Keratinocyte (primary cell): ENCODE measurements around the gene PDE6A. TPM values are rescaled to one million over a fixed set of nuclear protein-coding genes. Genes with fewer than 3 reads are reported as not detected.

ENCODE experiments used
- DNase-seq: peaks from one replicate; pipeline ENCODE4 v3.0.0-alpha.2; 2011; ENCODE audit warnings: low read depth, missing footprints, low spot score
- FAIRE-seq: peaks from 2 replicates; lab custom pipeline; 2011; peaks lifted over from hg19 to GRCh38; lab: Jason Lieb, UNC
- H2AFZ ChIP-seq: 2 replicates; pipeline ENCODE4 v1.6.0; 2012; ENCODE audit warnings: low read length, control low read depth, inconsistent platforms; ENCODE audit not compliant: control insufficient read depth
- H3K27ac ChIP-seq: 2 replicates; pipeline ENCODE4 v1.5.1; 2011; ENCODE audit warnings: low read length; ENCODE audit not compliant: control insufficient read depth, insufficient read depth
- H3K27me3 ChIP-seq: 3 replicates; pipeline ENCODE4 v1.6.0; 2011; ENCODE audit warnings: low read length; ENCODE audit not compliant: control insufficient read depth, insufficient read depth; ENCODE audit errors: extremely low read depth
- H3K36me3 ChIP-seq, 2 experiments: 2 replicates in 1 of 2; 3 replicates in 1 of 2; pipeline ENCODE4 v1.5.1; 2011; ENCODE audit warnings: low read length in 2 of 2, mild to moderate bottlenecking in 1 of 2; ENCODE audit not compliant: control insufficient read depth in 2 of 2, insufficient read depth in 2 of 2; ENCODE audit errors: extremely low read depth in 1 of 2
- H3K4me1 ChIP-seq: 3 replicates; pipeline ENCODE4 v1.5.1; 2011; ENCODE audit warnings: low read length; ENCODE audit not compliant: control insufficient read depth, insufficient read depth; ENCODE audit errors: extremely low read depth
- H3K4me2 ChIP-seq: 3 replicates; pipeline ENCODE4 v1.6.0; 2011; ENCODE audit warnings: low read depth, low read length; ENCODE audit not compliant: control insufficient read depth, insufficient read depth; ENCODE audit errors: extremely low read depth
- H3K4me3 ChIP-seq, 3 experiments: fragments of 200-600 bp in 1 of 3; sonication (generic) in 1 of 3; 2 replicates in 2 of 3; 3 replicates in 1 of 3; pipeline ENCODE4 v1.5.1; 2011 to 2016; ENCODE audit warnings: low read length in 3 of 3, mild to moderate bottlenecking in 3 of 3, control low read depth in 2 of 3, inconsistent platforms in 1 of 3, low read depth in 1 of 3, mixed read lengths in 1 of 3, mixed run types in 1 of 3, moderate library complexity in 1 of 3; ENCODE audit not compliant: control insufficient read depth in 2 of 3, insufficient read depth in 2 of 3; ENCODE audit errors: extremely low read depth in 1 of 3
- H3K79me2 ChIP-seq: 2 replicates; pipeline ENCODE4 v1.6.0; 2012; ENCODE audit warnings: low read length; ENCODE audit not compliant: control insufficient read depth, insufficient read depth
- H3K9ac ChIP-seq: 3 replicates; pipeline ENCODE4 v1.6.0; 2011; ENCODE audit warnings: low read length; ENCODE audit not compliant: control insufficient read depth, insufficient read depth; ENCODE audit errors: extremely low read depth
- H3K9me1 ChIP-seq: 3 replicates; pipeline ENCODE4 v1.6.0; 2011; ENCODE audit warnings: low read length; ENCODE audit not compliant: control insufficient read depth, insufficient read depth; ENCODE audit errors: extremely low read depth
- H3K9me3 ChIP-seq: 2 replicates; pipeline ENCODE4 v1.5.1; 2012; ENCODE audit warnings: low read depth, low read length; ENCODE audit not compliant: control insufficient read depth
- H4K20me1 ChIP-seq: 3 replicates; pipeline ENCODE4 v1.6.0; 2011; ENCODE audit warnings: low read length; ENCODE audit not compliant: control insufficient read depth, insufficient read depth; ENCODE audit errors: extremely low read depth
- EZH2 ChIP-seq: IDR thresholded peaks from one replicate; pipeline ENCODE4 v1.6.1; 2012; ENCODE audit warnings: inconsistent platforms, mild to moderate bottlenecking, low read length, moderate library complexity
- dilution Hi-C: fragments of 300-500 bp; cut with MboI; formaldehyde crosslinking; loops from one replicate; pipeline ENCODE4 v1.7.0; 2020; ENCODE audit warnings: low sequenced_read_pairs; ENCODE audit not compliant: extremely low pct_ligation_motif_present
- polyA plus RNA-seq, 5 experiments: library from polyadenylated mRNA; depleted of rRNA in 3 of 5; stranded (reverse) in 3 of 5; stranded (forward) in 1 of 5; unstranded in 1 of 5; fragments of >200 nt; gene quantifications; 1 replicate in 1 of 5; 2 replicates in 3 of 5; 3 replicates in 1 of 5; pipeline versions ENCODE4 v1.2.1 to v1.2.3, GENCODE V29; 2011 to 2012; ENCODE audit warnings: missing spikeins in 2 of 5, low read depth in 1 of 5, low replicate concordance in 1 of 5
- TF ChIP-seq, protein P1 (sequence below), 3 experiments: IDR thresholded peaks in 1 of 3; conservative IDR thresholded peaks in 1 of 3; optimal IDR thresholded peaks in 1 of 3; 2 replicates in 2 of 3; 3 replicates in 1 of 3; pipeline versions ENCODE3 to v1.5.1; 2011; ENCODE audit warnings: low read length in 3 of 3, mild to moderate bottlenecking in 3 of 3, moderate library complexity in 2 of 3, control low read depth in 1 of 3, inconsistent platforms in 1 of 3; ENCODE audit not compliant: insufficient read depth in 2 of 3; ENCODE audit errors: extremely low read depth in 1 of 3

PDE6A gene
- polyA plus RNA-seq, 1 donor (not counting 4 experiments of a cell fraction or from before 2014, with no cell fraction given) = 0.03 TPM

DNA sequence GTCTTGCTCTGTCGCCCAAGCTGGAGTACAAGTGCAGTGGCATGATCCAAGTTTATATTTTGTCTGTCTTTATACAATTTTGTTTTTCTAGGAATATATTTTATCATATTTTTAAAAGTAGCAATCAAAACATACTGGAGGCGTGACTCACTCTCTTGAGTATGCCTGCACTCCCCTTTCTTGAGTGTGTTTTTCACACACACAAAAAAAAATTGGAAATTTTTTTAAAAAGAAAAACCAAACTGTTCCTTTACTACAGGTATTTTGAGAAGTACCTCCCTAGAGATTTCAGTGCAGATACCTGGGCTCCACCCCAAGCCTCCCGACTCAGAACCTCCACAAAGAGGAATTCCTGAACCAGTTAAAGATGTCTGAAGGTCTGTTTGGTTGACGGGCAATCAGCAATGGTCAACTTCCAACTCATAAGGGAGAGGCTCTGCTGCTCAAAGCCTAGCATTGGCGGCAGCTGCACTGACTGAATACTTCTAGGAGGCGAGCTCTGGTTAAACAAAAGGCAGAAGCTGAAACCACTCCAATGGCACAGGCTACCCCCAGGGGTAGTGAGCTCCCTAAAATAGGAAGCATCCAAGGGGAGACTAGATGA, 27.4 kb downstream of the PDE6A start:
- FAIRE-seq (no peak), DNase-seq (no peak)
- no peak overlapping the region for H2AFZ ChIP-seq
- peaks cover 27% of the 10 kb centered on the region for H3K4me1 ChIP-seq
- H3K4me3 ChIP-seq = no peak overlapping the region
- H3K9ac ChIP-seq = no peak overlapping the region
- no peak for TF ChIP-seq EZH2
- TF ChIP-seq, protein P1, sequence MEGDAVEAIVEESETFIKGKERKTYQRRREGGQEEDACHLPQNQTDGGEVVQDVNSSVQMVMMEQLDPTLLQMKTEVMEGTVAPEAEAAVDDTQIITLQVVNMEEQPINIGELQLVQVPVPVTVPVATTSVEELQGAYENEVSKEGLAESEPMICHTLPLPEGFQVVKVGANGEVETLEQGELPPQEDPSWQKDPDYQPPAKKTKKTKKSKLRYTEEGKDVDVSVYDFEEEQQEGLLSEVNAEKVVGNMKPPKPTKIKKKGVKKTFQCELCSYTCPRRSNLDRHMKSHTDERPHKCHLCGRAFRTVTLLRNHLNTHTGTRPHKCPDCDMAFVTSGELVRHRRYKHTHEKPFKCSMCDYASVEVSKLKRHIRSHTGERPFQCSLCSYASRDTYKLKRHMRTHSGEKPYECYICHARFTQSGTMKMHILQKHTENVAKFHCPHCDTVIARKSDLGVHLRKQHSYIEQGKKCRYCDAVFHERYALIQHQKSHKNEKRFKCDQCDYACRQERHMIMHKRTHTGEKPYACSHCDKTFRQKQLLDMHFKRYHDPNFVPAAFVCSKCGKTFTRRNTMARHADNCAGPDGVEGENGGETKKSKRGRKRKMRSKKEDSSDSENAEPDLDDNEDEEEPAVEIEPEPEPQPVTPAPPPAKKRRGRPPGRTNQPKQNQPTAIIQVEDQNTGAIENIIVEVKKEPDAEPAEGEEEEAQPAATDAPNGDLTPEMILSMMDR (optimal IDR thresholded peaks at IDR 0.05 in 1 of 3, IDR thresholded peaks at IDR 0.05 in 1 of 3, conservative IDR thresholded peaks at IDR 0.05 in 1 of 3; ENCODE audit: extremely low read depth in 1 of 3, insufficient read depth in 2 of 3, low read length in 3 of 3) = no peak
- H4K20me1 ChIP-seq = no peaks in the 10 kb centered on the region
- no peaks in the 10 kb centered on the region for H3K27me3 ChIP-seq
- dilution Hi-C loops = no loop called here
- H3K9me3 ChIP-seq = no peaks in the 10 kb centered on the region
- H3K36me3 ChIP-seq = no peaks in the 10 kb centered on the region
- peak overlapping the region; percentile 50 for H3K27ac ChIP-seq
- no peak overlapping the region for H3K4me2 ChIP-seq
- no peaks in the 10 kb centered on the region for H3K9me1 ChIP-seq
- no peaks in the 10 kb centered on the region for H3K79me2 ChIP-seq

DNA sequence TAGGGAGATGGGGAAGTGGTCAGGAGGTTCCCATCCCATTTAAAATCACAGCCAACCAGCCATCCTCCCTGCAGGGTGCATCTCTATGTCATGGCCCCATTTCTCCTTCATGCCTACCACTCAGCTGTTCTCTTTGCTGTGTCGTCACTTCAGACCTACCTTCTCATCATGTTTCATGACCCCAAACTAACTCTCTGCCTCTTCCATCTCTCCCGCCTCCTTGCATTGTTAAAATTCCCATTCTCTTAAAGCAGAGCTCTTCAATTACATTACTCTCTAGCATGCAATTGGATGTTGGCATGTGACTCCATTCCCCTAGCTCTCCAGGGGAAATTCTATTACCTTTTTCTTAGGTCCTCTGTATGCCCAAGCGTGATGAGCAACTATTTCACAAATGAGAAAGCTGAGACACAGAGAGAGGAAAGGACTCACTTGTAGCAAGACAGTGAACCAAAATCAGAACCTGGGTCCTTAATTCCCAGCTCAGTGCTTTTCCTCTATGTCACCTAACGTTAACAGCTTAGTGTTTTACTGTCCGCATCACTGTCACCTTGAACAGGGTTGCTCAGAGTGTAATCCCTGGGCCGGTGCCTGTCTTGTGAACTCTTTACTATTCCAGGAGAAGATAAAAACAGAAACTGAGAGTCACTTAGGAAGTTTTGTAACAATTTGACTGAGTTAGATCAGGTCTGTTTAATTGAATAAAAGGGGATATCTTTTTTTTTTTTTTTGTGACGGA, 28.1 kb downstream of the PDE6A start:
- Histone ChIP-seq H3K4me1 (peaks cover 27% of the 10 kb centered on the region), H3K9ac (no peak overlapping the region), H4K20me1 (no peaks in the 10 kb centered on the region), H3K4me3 (no peak overlapping the region), H3K27me3 (no peaks in the 10 kb centered on the region), H3K9me1 (no peaks in the 10 kb centered on the region), H3K36me3 (no peaks in the 10 kb centered on the region), H2AFZ (no peak overlapping the region), H3K79me2 (no peaks in the 10 kb centered on the region), H3K9me3 (no peaks in the 10 kb centered on the region), H3K27ac (peak overlapping the region; percentile 50), H3K4me2 (peak overlapping the region; percentile 76)
- TF ChIP-seq EZH2 = no peak
- TF ChIP-seq, protein P1 (optimal IDR thresholded peaks at IDR 0.05 in 1 of 3, IDR thresholded peaks at IDR 0.05 in 1 of 3, conservative IDR thresholded peaks at IDR 0.05 in 1 of 3; ENCODE audit: extremely low read depth in 1 of 3, insufficient read depth in 2 of 3, low read length in 3 of 3) = no peak
- DNase-seq (no peak), FAIRE-seq (peak; percentile 53)
- dilution Hi-C loops = no loop called here
